ENCODE results near the gene GLT6D1. TPM values are rescaled to one million over a fixed set of nuclear protein-coding genes. Genes with fewer than 3 reads are reported as not detected.

Gene GLT6D1
- total RNA-seq, 4 donors from 2014 or later: not detected

DNA sequence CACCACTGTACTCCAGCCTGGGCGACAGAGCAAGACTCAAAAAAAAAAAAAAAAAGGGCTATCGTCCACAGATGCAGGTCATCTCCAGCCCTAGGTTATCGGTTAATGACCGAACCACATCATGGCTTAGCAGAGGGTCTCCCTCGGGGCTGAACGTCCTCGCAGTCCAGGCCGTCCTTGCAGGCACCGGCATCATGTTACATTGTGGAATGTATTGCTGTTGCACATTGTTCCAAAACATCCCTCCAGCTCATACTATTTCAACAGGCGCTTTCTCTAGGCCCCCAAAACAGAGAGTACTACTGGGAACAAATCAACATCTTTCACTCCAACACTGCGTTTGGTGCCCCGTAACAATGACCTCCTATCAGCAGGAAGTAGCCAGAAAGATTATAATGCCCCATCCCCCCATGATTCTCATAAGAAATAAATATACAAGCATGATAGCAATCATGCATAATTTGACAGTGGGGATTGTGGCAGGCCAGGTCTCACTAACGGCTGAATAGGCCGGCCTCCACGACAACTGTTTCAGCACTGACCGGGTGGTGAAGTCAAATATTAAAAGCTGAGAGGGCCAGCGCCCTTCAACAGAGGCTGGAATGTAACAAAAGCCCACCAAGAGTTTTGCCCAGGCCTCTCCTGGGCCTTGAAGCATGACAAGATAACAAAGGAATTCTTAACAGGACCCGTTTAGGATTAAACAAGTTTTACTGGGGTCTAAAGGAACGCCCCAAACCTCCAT is 22.6 kb upstream of the GLT6D1 start:
- no peak for DNase-seq

DNA sequence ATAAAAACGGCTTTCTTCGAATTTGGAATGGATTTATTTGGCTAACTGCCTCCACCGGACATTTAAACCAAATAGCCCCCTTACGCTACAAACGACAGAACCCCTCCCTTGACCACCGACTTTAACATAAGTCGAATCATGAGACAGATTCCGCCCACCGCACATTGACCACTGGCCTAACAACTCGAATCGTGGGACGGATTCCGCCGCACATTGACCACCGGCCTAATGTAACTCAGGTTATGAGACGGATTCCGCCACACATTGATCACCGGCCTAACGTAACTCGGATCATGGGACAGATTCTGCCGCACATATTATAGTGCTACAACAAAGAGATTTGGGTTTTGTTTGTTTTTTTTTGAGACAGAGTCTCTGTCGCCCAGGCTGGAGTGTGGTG is 21.1 kb upstream of the GLT6D1 start:
- intact Hi-C loops (cut with DNase I): no loop called here
- Histone ChIP-seq H3K36me3 (no peaks in the 10 kb centered on the region), H3K27ac (no peak overlapping the region), H3K4me1 (no peaks in the 10 kb centered on the region), H3K27me3 (peaks cover 0 to 39% (median 0%) of the 10 kb centered on the region in 4 donors), H3K4me3 (no peak overlapping the region), H3K9me3 (no peaks in the 10 kb centered on the region)
- TF ChIP-seq POLR2A (IDR thresholded peaks at IDR 0.05): no peak
- DNase-seq: no peak
- WGBS, 2 donors: 88 to 94% methylated on average over 22 of the region's 22 CpGs

More for the DNA sequence above, 22.6 kb upstream of the GLT6D1 start:
- TF ChIP-seq, protein P1, sequence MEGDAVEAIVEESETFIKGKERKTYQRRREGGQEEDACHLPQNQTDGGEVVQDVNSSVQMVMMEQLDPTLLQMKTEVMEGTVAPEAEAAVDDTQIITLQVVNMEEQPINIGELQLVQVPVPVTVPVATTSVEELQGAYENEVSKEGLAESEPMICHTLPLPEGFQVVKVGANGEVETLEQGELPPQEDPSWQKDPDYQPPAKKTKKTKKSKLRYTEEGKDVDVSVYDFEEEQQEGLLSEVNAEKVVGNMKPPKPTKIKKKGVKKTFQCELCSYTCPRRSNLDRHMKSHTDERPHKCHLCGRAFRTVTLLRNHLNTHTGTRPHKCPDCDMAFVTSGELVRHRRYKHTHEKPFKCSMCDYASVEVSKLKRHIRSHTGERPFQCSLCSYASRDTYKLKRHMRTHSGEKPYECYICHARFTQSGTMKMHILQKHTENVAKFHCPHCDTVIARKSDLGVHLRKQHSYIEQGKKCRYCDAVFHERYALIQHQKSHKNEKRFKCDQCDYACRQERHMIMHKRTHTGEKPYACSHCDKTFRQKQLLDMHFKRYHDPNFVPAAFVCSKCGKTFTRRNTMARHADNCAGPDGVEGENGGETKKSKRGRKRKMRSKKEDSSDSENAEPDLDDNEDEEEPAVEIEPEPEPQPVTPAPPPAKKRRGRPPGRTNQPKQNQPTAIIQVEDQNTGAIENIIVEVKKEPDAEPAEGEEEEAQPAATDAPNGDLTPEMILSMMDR (IDR thresholded peaks at IDR 0.05): no peak
- no peak for TF ChIP-seq POLR2A (IDR thresholded peaks at IDR 0.05)
- no peak overlapping the region for H3K4me3 ChIP-seq
- H3K36me3 ChIP-seq: no peaks in the 10 kb centered on the region
- intact Hi-C loops (cut with DNase I): no loop called here
- no peaks in the 10 kb centered on the region for H3K9me3 ChIP-seq
- H3K4me1 ChIP-seq: no peaks in the 10 kb centered on the region
- H3K27me3 ChIP-seq: peaks cover 0 to 45% (median 0%) of the 10 kb centered on the region in 4 donors
- 49 to 60% methylated on average over 18 of the region's 19 CpGs for WGBS, 2 donors
- no peak overlapping the region for H3K27ac ChIP-seq

DNA sequence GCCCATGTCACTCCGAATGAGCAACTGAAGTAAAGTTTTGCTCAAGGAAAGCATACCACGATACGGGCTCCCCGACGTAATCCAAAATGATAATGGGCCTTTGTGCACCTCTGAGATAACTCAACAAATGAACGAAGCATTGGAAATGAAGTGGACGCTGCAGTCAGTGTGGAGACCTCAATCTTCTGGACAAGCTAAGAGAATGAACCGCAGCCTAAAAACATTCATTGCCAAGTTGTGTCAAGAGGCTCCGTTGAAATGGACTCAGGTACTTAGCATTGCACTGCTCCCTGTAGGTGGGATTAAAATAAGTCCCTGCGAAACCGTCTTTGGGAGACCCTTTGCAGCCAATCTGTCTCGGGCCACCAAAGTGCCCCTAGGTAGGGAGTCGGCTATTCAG is 19.9 kb upstream of the GLT6D1 start:
- intact Hi-C loops (cut with DNase I): no loop called here
- Histone ChIP-seq H3K4me3 (no peak overlapping the region), H3K4me1 (no peaks in the 10 kb centered on the region), H3K36me3 (no peaks in the 10 kb centered on the region), H3K27ac (no peak overlapping the region), H3K27me3 (peaks cover 0 to 38% (median 0%) of the 10 kb centered on the region in 4 donors), H3K9me3 (no peaks in the 10 kb centered on the region)
- no peak for DNase-seq
- TF ChIP-seq, protein P1 (IDR thresholded peaks at IDR 0.05): no peak
- no peak for TF ChIP-seq POLR2A (IDR thresholded peaks at IDR 0.05)
- 74 to 90% methylated on average over 12 of the region's 13 CpGs for WGBS, 2 donors

DNA sequence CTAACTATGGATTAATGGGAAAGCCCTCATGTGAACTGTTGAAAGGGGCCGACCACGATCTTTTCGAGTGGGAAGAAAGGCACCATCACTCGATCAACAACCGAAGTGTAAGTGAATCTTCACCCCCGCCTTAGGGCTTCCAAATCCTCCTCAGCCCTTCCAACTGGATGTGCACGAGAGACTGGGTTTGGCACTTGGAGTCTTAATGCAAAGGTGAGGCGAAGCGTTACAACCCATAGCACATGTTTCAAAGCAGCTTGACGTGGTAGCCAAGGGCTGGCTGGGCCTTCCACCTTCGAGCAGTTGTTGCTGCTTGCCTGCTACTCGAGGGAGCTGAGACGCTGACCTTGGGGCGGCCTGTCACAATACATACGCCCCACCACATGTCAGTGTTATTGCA is 18.1 kb upstream of the GLT6D1 start:
- Histone ChIP-seq H3K27ac (no peak overlapping the region), H3K27me3 (peaks cover 0 to 30% (median 0%) of the 10 kb centered on the region in 4 donors), H3K36me3 (no peaks in the 10 kb centered on the region), H3K9me3 (no peaks in the 10 kb centered on the region), H3K4me3 (no peak overlapping the region), H3K4me1 (no peaks in the 10 kb centered on the region)
- DNase-seq: no peak
- WGBS, 2 donors: 79 to 80% methylated on average over 9 to 14 of the region's 15 CpGs
- intact Hi-C loops (cut with DNase I): no loop called here
- TF ChIP-seq, protein P1 (IDR thresholded peaks at IDR 0.05): no peak

DNA sequence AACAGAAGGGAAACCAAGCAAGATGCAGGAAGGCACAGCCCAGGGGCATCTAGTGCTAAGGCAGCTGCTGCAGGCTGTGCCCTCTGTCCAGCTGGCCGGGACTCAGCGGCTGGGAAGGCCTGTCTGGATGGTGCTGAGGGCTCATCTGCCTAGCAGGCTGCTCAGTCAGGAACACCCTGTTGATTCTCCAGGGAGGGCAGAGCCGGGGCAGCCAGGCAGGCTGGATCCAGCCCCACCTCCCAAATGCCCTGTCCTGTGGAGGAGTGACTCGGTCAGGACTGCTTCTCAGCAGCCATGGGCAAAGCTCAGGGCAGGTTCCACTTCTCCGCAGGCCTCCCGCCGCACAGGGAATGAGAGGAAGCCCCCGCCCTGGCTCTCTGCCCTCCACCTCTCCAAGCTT is 16.0 kb upstream of the GLT6D1 start:
- Histone ChIP-seq H3K4me1 (no peaks in the 10 kb centered on the region), H3K4me3 (no peak overlapping the region), H3K27me3 (peaks cover 0 to 30% (median 0%) of the 10 kb centered on the region in 4 donors), H3K36me3 (no peaks in the 10 kb centered on the region), H3K27ac (no peak overlapping the region), H3K9me3 (no peaks in the 10 kb centered on the region)
- intact Hi-C loops (cut with DNase I): no loop called here
- WGBS, 2 donors: 46% methylated on average over 3 of the region's 8 CpGs; no CpG with 5 or more reads in 1 of the 2 donors
- DNase-seq: no peak
- TF ChIP-seq POLR2A (IDR thresholded peaks at IDR 0.05): no peak
- TF ChIP-seq, protein P1 (IDR thresholded peaks at IDR 0.05): no peak
